Liver (tissue), 9 donors: ENCODE data around the gene WNT3A. TPM values are rescaled to one million over a fixed set of nuclear protein-coding genes. Genes with fewer than 3 reads are reported as not detected.

Experiments
- DNase-seq: peaks from one replicate; pipeline ENCODE4 v3.0.0-alpha.2; 2017; ENCODE audit warnings: low spot score
- H3K27ac ChIP-seq, 2 donors: one replicate each; pipeline ENCODE4 v1.7.0; 2013; ENCODE audit warnings: inconsistent platforms in 2 of 2, low read length in 2 of 2, control low read depth in 1 of 2, low read depth in 1 of 2, mild to moderate bottlenecking in 1 of 2
- H3K27me3 ChIP-seq, 4 donors: one replicate each; pipeline versions ENCODE4 v1.6.1 to v1.7.0; 2013; ENCODE audit warnings: low read length in 3 of 4, inconsistent platforms in 1 of 4, mild to moderate bottlenecking in 1 of 4, moderate library complexity in 1 of 4; ENCODE audit not compliant: control insufficient read depth in 4 of 4, insufficient read depth in 4 of 4
- H3K36me3 ChIP-seq, 4 donors: one replicate each; pipeline versions ENCODE4 v1.6.1 to v1.7.0; 2013; ENCODE audit warnings: low read length in 3 of 4, mild to moderate bottlenecking in 3 of 4, low read depth in 1 of 4, moderate library complexity in 1 of 4; ENCODE audit not compliant: control insufficient read depth in 4 of 4, insufficient read depth in 3 of 4
- H3K4me1 ChIP-seq, 4 donors: one replicate each; pipeline versions ENCODE4 v1.6.1 to v1.7.0; 2013; ENCODE audit warnings: low read length in 3 of 4, mild to moderate bottlenecking in 3 of 4, moderate library complexity in 1 of 4; ENCODE audit not compliant: control insufficient read depth in 4 of 4, insufficient read depth in 4 of 4
- H3K4me3 ChIP-seq, 3 donors: one replicate each; pipeline versions ENCODE4 v1.6.1 to v1.7.0; 2013; ENCODE audit warnings: low read length in 3 of 3, control low read depth in 1 of 3, low read depth in 1 of 3, mild to moderate bottlenecking in 1 of 3
- H3K9ac ChIP-seq, 2 donors: one replicate each; pipeline ENCODE4 v1.7.0; 2013; ENCODE audit warnings: low read length in 2 of 2, mild to moderate bottlenecking in 2 of 2, moderate library complexity in 2 of 2, control low read depth in 1 of 2, low read depth in 1 of 2
- H3K9me3 ChIP-seq, 4 donors: one replicate each; pipeline versions ENCODE4 v1.6.1 to v1.7.0; 2013; ENCODE audit warnings: low read length in 3 of 4; ENCODE audit not compliant: control insufficient read depth in 4 of 4
- EGR1 ChIP-seq, 2 donors: IDR thresholded peaks; 2 replicates each; pipeline ENCODE4 v1.6.1; 2016 to 2018; ENCODE audit warnings: antibody characterized with exemption in 2 of 2, low read depth in 2 of 2
- FOXA1 ChIP-seq: IDR thresholded peaks from 2 replicates; pipeline ENCODE4 v1.6.1; 2016; ENCODE audit warnings: antibody characterized with exemption
- FOXA2 ChIP-seq: IDR thresholded peaks from 2 replicates; pipeline ENCODE4 v1.6.1; 2016; ENCODE audit warnings: antibody characterized with exemption
- GABPA ChIP-seq, 2 donors: IDR thresholded peaks in 1 of 2; conservative IDR thresholded peaks in 1 of 2; 2 replicates each; pipeline ENCODE4 v1.6.1; 2016; ENCODE audit warnings: antibody characterized with exemption in 2 of 2, mild to moderate bottlenecking in 1 of 2, moderate library complexity in 1 of 2
- HNF4A ChIP-seq, 2 donors: conservative IDR thresholded peaks; 2 replicates each; pipeline ENCODE4 v1.6.1; 2016; ENCODE audit warnings: antibody characterized with exemption in 2 of 2, mild to moderate bottlenecking in 2 of 2
- NR2F2 ChIP-seq: IDR thresholded peaks from 2 replicates; pipeline ENCODE4 v1.6.1; 2016; ENCODE audit warnings: antibody characterized with exemption
- RAD21 ChIP-seq, 2 donors: IDR thresholded peaks; 2 replicates each; pipeline ENCODE4 v1.6.1; 2016; ENCODE audit warnings: antibody characterized with exemption in 2 of 2, mild to moderate bottlenecking in 2 of 2
- SP1 ChIP-seq: IDR thresholded peaks from 2 replicates; pipeline ENCODE4 v1.6.1; 2018; ENCODE audit warnings: antibody characterized with exemption, mild to moderate bottlenecking
- YY1 ChIP-seq: IDR thresholded peaks from 2 replicates; pipeline ENCODE4 v1.6.1; 2016; ENCODE audit warnings: antibody characterized with exemption, mild to moderate bottlenecking
- WGBS: extraction: QIAGEN DNeasy Blood & Tissue Kit; methylation state at CpG from one replicate; pipeline ENCODE4 v1.1.7; 2013; 5-methylcytosine and 5-hydroxymethylcytosine counted together
- polyA plus RNA-seq, 2 donors: library from polyadenylated mRNA; stranded (reverse) in 1 of 2; unstranded in 1 of 2; fragments of 200-250 nt in 1 of 2; fragments of >200 nt in 1 of 2; fragmentation: Nextera tagmentation in 1 of 2; extraction: Ambion mirVana in 1 of 2; gene quantifications; one replicate each; pipeline versions ENCODE4 v1.2.1 to v1.2.3, GENCODE V29; 2013 to 2015
- total RNA-seq, 2 donors: library from RNA; depleted of rRNA; stranded (reverse); fragments of >200 nt; gene quantifications; one replicate each; pipeline ENCODE4 v1.2.3, GENCODE V29; 2014
- TF ChIP-seq, protein P1 (sequence below): fragments of 150-350 bp; IDR thresholded peaks from 2 replicates; pipeline ENCODE4 v1.5.1; 2017; ENCODE audit warnings: improper control_type of control experiment, low read depth, low read length; ENCODE audit not compliant: missing input control
- TF ChIP-seq, protein P2 (sequence below): IDR thresholded peaks from 2 replicates; pipeline ENCODE4 v1.6.1; 2016; ENCODE audit warnings: antibody characterized with exemption, mild to moderate bottlenecking
- TF ChIP-seq, protein P3 (sequence below): IDR thresholded peaks from 2 replicates; pipeline ENCODE4 v1.6.1; 2016; ENCODE audit warnings: antibody characterized with exemption
- donor health status: healthy.
- donor health status: healthy.
- donor health status: healthy.
- donor health status: healthy.
- donor health status: healthy.

Gene WNT3A
- total and polyA plus RNA-seq, 4 donors: not detected

DNA sequence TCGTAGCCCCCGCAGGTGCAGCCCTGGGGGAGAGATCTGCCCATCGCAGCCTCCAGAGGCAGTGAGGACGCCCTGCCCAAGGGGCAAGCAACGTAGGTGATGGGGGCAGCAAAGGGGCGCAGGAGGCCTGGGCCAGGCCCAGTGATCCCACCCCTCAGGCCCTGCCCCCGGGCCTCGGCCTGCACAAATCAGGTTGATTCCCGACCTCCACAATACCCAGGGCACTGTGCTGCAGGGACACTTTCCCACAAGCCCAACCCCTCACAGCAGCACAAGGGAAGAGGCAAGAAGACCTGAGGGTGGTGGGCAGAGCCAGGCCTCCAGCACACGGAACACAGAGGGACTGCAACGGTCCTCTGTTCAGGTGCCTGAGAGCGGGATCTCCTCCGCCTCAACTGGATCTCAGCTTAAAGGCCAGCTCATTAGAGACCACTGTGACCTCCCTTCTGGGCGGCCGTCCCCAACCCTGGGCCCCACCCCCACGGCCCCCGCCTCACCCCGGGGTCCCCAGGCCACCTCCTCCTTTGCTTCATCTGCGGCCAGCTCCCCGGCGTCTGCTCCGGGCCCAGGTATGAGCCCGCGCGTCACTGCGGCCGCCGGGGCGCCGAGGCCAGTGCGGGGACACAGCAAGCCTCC lies 74.9 kb downstream of the WNT3A start:
- peak; percentile 58 for DNase-seq
- 12% methylated on average over 31 of the region's 31 CpGs for WGBS
- H3K27ac ChIP-seq: peak overlapping the region; percentile 90 to 93

DNA sequence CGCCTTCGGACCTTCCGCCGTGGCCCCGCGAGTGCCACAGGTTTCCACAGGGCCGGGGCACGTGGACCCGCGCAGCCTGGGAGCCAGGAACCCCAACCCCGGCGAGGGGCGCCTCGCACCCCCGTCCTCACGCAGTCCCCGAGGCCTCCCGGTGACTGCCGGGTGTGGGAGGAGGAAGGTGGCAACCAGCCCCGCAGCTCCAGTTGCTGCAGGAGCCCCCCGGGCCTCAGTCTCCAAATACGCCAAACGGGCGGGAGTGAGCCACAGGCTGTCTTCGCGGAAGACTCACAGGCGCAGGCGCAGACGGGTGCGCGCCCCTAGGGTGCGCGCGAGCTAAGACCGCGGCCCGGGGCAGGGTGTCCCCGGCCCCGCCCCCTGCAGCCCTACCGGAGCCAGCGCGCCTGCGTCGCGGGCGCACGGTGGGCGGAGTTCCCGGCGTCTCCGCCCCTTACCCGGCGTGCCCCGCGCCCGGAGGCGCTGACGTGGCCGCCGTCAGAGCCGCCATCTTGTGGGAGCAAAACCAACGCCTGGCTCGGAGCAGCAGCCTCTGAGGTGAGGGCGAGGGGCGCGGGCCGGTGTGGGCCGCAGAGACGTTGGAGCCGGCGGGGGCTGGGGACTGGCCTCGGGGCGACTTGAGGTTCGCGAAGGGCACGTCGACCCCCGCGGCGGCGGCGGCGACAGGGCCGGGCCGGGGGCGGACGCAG lies 75.6 kb downstream of the WNT3A start, which contains the start of gene ARF1:
Gene ARF1, plus strand, starts transcription at position 495 of the 704 bp plus-strand sequence. CDS start 14,407 bp downstream, outside the sequence.
- DNase-seq: peak; percentile 95
- Histone ChIP-seq H3K9me3 (no peaks in the 10 kb centered on the region), H3K27ac (peak within 1 kb of the TSS; percentile 90 to 93), H3K9ac (peak within 1 kb of the TSS; percentile 88 to 99), H3K4me3 (peak within 1 kb of the TSS; percentile 88 to 96 (median 89)), H3K36me3 (peaks cover 0 to 2% (median 0%) of the 10 kb centered on the region in 4 donors), H3K4me1 (peaks cover 19 to 45% (median 37%) of the 10 kb centered on the region in 4 donors), H3K27me3 (no peaks in the 10 kb centered on the region)
- WGBS: under 1% methylated on average over 87 of the region's 87 CpGs
- TF ChIP-seq, protein P1, sequence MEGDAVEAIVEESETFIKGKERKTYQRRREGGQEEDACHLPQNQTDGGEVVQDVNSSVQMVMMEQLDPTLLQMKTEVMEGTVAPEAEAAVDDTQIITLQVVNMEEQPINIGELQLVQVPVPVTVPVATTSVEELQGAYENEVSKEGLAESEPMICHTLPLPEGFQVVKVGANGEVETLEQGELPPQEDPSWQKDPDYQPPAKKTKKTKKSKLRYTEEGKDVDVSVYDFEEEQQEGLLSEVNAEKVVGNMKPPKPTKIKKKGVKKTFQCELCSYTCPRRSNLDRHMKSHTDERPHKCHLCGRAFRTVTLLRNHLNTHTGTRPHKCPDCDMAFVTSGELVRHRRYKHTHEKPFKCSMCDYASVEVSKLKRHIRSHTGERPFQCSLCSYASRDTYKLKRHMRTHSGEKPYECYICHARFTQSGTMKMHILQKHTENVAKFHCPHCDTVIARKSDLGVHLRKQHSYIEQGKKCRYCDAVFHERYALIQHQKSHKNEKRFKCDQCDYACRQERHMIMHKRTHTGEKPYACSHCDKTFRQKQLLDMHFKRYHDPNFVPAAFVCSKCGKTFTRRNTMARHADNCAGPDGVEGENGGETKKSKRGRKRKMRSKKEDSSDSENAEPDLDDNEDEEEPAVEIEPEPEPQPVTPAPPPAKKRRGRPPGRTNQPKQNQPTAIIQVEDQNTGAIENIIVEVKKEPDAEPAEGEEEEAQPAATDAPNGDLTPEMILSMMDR: peak; percentile 32
- TF ChIP-seq YY1 (peak; percentile 96), RAD21 (IDR thresholded peaks at IDR 0.05) (no peak), FOXA1 (no peak), EGR1 (IDR thresholded peaks at IDR 0.05; ENCODE audit: low read depth in 2 of 2) (no peak)
- TF ChIP-seq, protein P2, sequence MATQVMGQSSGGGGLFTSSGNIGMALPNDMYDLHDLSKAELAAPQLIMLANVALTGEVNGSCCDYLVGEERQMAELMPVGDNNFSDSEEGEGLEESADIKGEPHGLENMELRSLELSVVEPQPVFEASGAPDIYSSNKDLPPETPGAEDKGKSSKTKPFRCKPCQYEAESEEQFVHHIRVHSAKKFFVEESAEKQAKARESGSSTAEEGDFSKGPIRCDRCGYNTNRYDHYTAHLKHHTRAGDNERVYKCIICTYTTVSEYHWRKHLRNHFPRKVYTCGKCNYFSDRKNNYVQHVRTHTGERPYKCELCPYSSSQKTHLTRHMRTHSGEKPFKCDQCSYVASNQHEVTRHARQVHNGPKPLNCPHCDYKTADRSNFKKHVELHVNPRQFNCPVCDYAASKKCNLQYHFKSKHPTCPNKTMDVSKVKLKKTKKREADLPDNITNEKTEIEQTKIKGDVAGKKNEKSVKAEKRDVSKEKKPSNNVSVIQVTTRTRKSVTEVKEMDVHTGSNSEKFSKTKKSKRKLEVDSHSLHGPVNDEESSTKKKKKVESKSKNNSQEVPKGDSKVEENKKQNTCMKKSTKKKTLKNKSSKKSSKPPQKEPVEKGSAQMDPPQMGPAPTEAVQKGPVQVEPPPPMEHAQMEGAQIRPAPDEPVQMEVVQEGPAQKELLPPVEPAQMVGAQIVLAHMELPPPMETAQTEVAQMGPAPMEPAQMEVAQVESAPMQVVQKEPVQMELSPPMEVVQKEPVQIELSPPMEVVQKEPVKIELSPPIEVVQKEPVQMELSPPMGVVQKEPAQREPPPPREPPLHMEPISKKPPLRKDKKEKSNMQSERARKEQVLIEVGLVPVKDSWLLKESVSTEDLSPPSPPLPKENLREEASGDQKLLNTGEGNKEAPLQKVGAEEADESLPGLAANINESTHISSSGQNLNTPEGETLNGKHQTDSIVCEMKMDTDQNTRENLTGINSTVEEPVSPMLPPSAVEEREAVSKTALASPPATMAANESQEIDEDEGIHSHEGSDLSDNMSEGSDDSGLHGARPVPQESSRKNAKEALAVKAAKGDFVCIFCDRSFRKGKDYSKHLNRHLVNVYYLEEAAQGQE: no peak

More for the DNA sequence above, 74.9 kb downstream of the WNT3A start:
- Histone ChIP-seq H3K9ac (peak overlapping the region in 1 of 2 donors; percentile 99), H3K27me3 (no peaks in the 10 kb centered on the region), H3K9me3 (no peaks in the 10 kb centered on the region), H3K4me1 (peaks cover 18 to 38% (median 31%) of the 10 kb centered on the region in 4 donors), H3K36me3 (no peaks in the 10 kb centered on the region), H3K4me3 (peak overlapping the region; percentile 79 to 96 (median 89))
- TF ChIP-seq, protein P2: no peak
- no peak for TF ChIP-seq FOXA2
- no peak for TF ChIP-seq SP1
- TF ChIP-seq FOXA1: no peak
- TF ChIP-seq, protein P3, sequence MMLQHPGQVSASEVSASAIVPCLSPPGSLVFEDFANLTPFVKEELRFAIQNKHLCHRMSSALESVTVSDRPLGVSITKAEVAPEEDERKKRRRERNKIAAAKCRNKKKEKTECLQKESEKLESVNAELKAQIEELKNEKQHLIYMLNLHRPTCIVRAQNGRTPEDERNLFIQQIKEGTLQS: no peak
- no peak for TF ChIP-seq EGR1 (IDR thresholded peaks at IDR 0.05; ENCODE audit: low read depth in 2 of 2)
- TF ChIP-seq YY1: no peak
- no peak for TF ChIP-seq HNF4A (conservative IDR thresholded peaks at IDR 0.05)
- no peak for TF ChIP-seq RAD21 (IDR thresholded peaks at IDR 0.05)
- TF ChIP-seq NR2F2: no peak
- TF ChIP-seq GABPA (IDR thresholded peaks at IDR 0.05 in 1 of 2, conservative IDR thresholded peaks at IDR 0.05 in 1 of 2): no peak
